GM12801 (cell line): ENCODE measurements around the gene ARAP1.

ENCODE experiments used
- TF ChIP-seq, protein P1 (sequence below): IDR thresholded peaks from one replicate; pipeline ENCODE4 v1.5.1; 2011; ENCODE audit warnings: control low read depth; ENCODE audit not compliant: insufficient read length; ENCODE audit errors: extremely low read depth

ARAP1 gene

DNA sequence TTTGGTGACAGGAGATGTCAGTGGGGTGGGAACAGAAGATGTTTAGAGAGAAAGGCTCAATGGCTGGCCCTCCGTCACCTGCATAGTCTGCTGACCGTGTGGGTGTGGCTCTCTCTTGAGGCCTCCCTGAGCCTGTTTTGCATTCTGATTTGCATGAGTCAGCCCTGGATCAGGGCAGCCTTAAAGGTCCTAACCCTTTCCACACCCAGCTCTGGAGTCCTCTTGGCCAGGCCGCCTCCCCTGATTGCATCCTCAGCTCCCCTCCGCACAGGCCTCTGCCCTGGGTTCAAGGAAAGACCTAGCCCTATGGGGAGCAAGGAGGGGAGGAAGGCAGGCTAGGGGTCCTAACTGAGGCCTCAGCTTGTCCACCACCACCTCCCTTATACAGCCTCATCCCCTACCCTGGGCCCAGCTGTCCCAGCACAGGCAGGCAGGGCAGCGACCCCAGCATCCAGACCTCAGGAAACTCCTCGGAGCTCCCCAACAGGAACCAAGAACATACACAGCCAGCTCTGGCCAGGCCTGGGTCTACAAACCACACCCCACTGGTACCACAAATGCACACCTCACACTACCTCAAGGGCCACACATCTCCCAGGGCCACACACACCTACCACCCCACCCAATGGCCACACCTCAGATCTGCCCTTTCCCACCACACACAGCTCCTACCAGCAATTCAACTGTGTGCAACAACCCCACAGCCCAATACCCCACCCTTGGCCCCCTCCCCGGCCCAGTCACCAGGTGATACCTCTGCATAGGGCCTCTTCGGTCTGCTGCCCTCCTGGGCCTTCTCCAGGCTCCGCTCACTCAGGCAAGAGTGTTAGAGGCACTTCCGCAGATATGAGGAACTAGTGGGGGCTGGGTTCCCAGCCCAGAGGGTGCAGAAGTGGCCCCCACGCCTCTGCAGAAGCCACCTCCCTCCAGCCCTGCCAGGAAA is 13.7 kb downstream of the ARAP1 start:
- TF ChIP-seq, protein P1, sequence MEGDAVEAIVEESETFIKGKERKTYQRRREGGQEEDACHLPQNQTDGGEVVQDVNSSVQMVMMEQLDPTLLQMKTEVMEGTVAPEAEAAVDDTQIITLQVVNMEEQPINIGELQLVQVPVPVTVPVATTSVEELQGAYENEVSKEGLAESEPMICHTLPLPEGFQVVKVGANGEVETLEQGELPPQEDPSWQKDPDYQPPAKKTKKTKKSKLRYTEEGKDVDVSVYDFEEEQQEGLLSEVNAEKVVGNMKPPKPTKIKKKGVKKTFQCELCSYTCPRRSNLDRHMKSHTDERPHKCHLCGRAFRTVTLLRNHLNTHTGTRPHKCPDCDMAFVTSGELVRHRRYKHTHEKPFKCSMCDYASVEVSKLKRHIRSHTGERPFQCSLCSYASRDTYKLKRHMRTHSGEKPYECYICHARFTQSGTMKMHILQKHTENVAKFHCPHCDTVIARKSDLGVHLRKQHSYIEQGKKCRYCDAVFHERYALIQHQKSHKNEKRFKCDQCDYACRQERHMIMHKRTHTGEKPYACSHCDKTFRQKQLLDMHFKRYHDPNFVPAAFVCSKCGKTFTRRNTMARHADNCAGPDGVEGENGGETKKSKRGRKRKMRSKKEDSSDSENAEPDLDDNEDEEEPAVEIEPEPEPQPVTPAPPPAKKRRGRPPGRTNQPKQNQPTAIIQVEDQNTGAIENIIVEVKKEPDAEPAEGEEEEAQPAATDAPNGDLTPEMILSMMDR = no peak

DNA sequence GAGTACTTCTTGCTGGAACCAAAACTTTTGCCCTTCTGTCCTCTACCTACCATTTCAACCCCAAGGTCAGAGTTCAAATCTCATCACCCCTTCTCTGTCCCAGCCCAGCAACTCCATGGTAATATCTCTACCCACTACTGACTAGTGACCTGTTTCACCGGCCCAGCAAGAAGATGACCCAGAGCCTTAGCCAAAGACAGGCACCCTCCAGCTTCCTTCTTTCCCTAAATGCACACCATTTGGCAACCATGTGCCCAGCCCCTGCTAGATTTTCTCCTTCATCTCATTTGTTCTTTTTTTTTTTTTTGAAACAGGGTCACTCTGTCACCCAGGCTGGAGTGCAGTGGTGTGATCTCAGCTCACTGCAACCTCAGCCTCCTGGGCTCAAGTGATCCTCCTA is 14.9 kb downstream of the ARAP1 start:
- TF ChIP-seq, protein P1 = no peak

DNA sequence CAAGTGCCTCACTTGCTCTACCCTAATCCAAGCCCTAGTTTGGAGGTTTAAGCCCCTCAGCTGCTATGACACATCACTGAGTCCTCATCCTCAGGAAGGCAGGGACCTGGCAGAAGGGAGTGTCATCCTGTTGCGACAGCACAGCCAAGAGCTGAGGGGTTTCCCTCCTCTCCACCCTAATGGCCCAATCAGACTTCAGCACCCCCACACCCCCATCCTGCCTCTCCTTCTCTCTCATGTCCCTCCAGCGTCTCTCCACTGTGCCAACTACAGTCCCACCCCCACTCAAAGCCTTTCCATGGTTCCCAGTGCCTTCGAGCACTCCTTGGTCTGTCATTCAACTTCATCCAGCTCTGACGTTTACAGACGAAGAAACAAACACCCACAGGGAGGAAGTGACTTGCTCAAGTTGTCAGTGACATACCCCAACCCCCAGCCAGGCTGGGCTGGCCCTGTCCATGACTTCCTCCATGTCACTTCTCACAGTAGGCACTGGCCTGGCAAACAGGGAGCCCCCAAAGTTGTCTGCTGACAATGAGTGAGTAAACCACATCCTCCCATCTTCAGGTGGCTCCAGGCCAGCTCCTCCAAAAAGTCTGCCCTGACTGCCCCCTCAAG is 15.6 kb downstream of the ARAP1 start:
- TF ChIP-seq, protein P1 = no peak

DNA sequence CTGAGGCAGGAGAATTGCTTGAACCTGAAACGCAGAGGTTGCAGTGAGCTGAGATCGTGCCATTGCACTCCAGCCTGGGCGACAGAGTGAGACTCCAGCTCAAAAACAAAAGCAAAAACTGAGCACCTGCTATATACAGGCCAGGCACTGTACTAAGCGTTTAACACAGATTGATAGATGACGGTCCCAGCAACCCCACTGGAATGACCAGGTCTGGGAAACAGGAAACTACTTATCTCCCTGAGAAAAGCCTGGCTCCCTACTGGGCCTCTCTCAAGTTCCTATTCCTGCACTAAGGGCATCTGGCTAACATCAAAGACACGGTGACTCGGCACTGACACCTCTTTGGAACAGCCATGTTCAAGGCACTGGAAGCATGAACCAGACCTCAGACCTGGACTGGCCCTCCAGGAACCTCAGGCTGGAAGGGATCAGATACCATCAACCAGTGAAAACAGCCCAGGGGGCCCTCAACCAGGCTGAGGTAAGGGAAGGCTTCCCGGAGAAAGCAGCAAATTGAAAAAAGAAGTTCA is 16.6 kb downstream of the ARAP1 start:
- TF ChIP-seq, protein P1 = no peak

DNA sequence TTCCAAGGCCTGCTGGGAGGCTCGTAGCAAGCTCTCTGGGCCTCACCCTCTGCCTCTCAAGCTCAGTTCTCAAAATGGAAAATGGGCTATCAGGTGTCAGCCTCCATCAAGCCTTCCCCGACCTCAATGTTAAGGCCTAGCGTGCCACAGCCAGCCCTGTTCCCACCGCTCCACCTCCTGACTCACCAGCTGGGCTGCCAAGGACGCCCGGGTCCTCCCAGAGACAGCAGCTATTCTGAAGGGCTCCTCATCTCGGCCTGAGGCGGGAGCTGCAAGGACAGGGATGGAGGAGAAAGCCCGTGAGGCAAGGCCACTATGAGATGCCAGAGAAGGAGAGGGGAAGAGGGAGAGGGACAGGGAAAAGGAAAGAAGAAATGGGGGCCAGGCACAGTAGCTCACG is 19.9 kb downstream of the ARAP1 start:
- TF ChIP-seq, protein P1 = no peak

DNA sequence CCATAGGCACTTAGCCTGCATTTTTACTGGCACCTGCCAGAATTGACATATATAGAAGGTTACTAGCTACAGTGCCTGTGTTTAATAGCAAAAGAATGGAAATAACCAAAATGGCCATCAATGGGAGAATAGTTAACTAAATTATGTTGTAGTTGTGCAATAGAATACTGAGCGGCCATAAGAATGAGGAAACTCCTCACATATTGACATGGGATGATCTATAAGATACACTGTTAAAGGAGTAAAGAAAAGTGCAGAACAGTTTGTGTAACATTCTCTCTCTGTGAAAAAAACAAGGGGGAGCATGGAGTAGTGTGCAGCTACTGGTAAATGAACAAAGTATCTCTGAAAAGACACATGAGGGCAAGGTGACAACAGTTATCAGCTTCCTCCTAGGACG is 21.5 kb downstream of the ARAP1 start:
- TF ChIP-seq, protein P1 = no peak

DNA sequence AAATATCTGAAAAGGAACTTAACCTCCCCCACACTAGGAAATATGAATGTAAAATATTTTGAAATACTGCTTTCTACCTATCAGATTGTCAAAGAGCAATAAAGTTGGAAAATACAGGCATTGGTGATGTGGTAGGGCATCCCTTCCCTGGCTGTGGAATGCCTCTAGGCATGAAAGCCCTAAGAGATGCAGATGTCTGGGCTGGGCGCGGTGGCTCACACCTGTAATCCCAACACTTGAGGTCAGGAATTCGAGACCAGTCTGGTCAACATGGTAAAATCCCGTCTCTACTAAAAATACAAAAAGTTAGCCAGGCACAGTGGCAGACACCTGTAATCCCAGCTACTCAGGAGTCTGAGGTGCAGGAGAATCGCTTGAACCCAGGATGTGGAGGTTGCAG is 22.0 kb downstream of the ARAP1 start:
- TF ChIP-seq, protein P1 = no peak
